Liver (tissue), 9 donors: ENCODE measurements around the gene NDUFAF5. TPM values are rescaled to one million over a fixed set of nuclear protein-coding genes. Genes with fewer than 3 reads are reported as not detected.

Source experiments
- DNase-seq: peaks from one replicate; pipeline ENCODE4 v3.0.0-alpha.2; 2017; ENCODE audit warnings: low spot score
- H3K27ac ChIP-seq, 2 donors: one replicate each; pipeline ENCODE4 v1.7.0; 2013; ENCODE audit warnings: inconsistent platforms in 2 of 2, low read length in 2 of 2, control low read depth in 1 of 2, low read depth in 1 of 2, mild to moderate bottlenecking in 1 of 2
- H3K27me3 ChIP-seq, 4 donors: one replicate each; pipeline versions ENCODE4 v1.6.1 to v1.7.0; 2013; ENCODE audit warnings: low read length in 3 of 4, inconsistent platforms in 1 of 4, mild to moderate bottlenecking in 1 of 4, moderate library complexity in 1 of 4; ENCODE audit not compliant: control insufficient read depth in 4 of 4, insufficient read depth in 4 of 4
- H3K36me3 ChIP-seq, 4 donors: one replicate each; pipeline versions ENCODE4 v1.6.1 to v1.7.0; 2013; ENCODE audit warnings: low read length in 3 of 4, mild to moderate bottlenecking in 3 of 4, low read depth in 1 of 4, moderate library complexity in 1 of 4; ENCODE audit not compliant: control insufficient read depth in 4 of 4, insufficient read depth in 3 of 4
- H3K4me1 ChIP-seq, 4 donors: one replicate each; pipeline versions ENCODE4 v1.6.1 to v1.7.0; 2013; ENCODE audit warnings: low read length in 3 of 4, mild to moderate bottlenecking in 3 of 4, moderate library complexity in 1 of 4; ENCODE audit not compliant: control insufficient read depth in 4 of 4, insufficient read depth in 4 of 4
- H3K4me3 ChIP-seq, 3 donors: one replicate each; pipeline versions ENCODE4 v1.6.1 to v1.7.0; 2013; ENCODE audit warnings: low read length in 3 of 3, control low read depth in 1 of 3, low read depth in 1 of 3, mild to moderate bottlenecking in 1 of 3
- H3K9ac ChIP-seq, 2 donors: one replicate each; pipeline ENCODE4 v1.7.0; 2013; ENCODE audit warnings: low read length in 2 of 2, mild to moderate bottlenecking in 2 of 2, moderate library complexity in 2 of 2, control low read depth in 1 of 2, low read depth in 1 of 2
- H3K9me3 ChIP-seq, 4 donors: one replicate each; pipeline versions ENCODE4 v1.6.1 to v1.7.0; 2013; ENCODE audit warnings: low read length in 3 of 4; ENCODE audit not compliant: control insufficient read depth in 4 of 4
- ATF3 ChIP-seq: IDR thresholded peaks from 2 replicates; pipeline ENCODE4 v1.6.1; 2016; ENCODE audit warnings: antibody characterized with exemption
- CTCF ChIP-seq: fragments of 150-350 bp; IDR thresholded peaks from 2 replicates; pipeline ENCODE4 v1.5.1; 2017; ENCODE audit warnings: improper control_type of control experiment, low read depth, low read length; ENCODE audit not compliant: missing input control
- EGR1 ChIP-seq, 2 donors: IDR thresholded peaks; 2 replicates each; pipeline ENCODE4 v1.6.1; 2016 to 2018; ENCODE audit warnings: antibody characterized with exemption in 2 of 2, low read depth in 2 of 2
- FOXA1 ChIP-seq: IDR thresholded peaks from 2 replicates; pipeline ENCODE4 v1.6.1; 2016; ENCODE audit warnings: antibody characterized with exemption
- FOXA2 ChIP-seq: IDR thresholded peaks from 2 replicates; pipeline ENCODE4 v1.6.1; 2016; ENCODE audit warnings: antibody characterized with exemption
- GABPA ChIP-seq, 2 donors: IDR thresholded peaks in 1 of 2; conservative IDR thresholded peaks in 1 of 2; 2 replicates each; pipeline ENCODE4 v1.6.1; 2016; ENCODE audit warnings: antibody characterized with exemption in 2 of 2, mild to moderate bottlenecking in 1 of 2, moderate library complexity in 1 of 2
- HNF4A ChIP-seq, 2 donors: conservative IDR thresholded peaks; 2 replicates each; pipeline ENCODE4 v1.6.1; 2016; ENCODE audit warnings: antibody characterized with exemption in 2 of 2, mild to moderate bottlenecking in 2 of 2
- HNF4G ChIP-seq: IDR thresholded peaks from 2 replicates; pipeline ENCODE4 v1.6.1; 2016; ENCODE audit warnings: antibody characterized with exemption
- JUND ChIP-seq, 2 donors: IDR thresholded peaks; 2 replicates each; pipeline ENCODE4 v1.6.1; 2016; ENCODE audit warnings: antibody characterized with exemption in 2 of 2
- NR2F2 ChIP-seq: IDR thresholded peaks from 2 replicates; pipeline ENCODE4 v1.6.1; 2016; ENCODE audit warnings: antibody characterized with exemption
- RAD21 ChIP-seq, 2 donors: IDR thresholded peaks; 2 replicates each; pipeline ENCODE4 v1.6.1; 2016; ENCODE audit warnings: antibody characterized with exemption in 2 of 2, mild to moderate bottlenecking in 2 of 2
- RXRA ChIP-seq, 2 donors: IDR thresholded peaks; 2 replicates each; pipeline ENCODE4 v1.6.1; 2017 to 2018; ENCODE audit warnings: antibody characterized with exemption in 2 of 2, mild to moderate bottlenecking in 1 of 2
- SP1 ChIP-seq: IDR thresholded peaks from 2 replicates; pipeline ENCODE4 v1.6.1; 2018; ENCODE audit warnings: antibody characterized with exemption, mild to moderate bottlenecking
- TAF1 ChIP-seq: conservative IDR thresholded peaks from 2 replicates; pipeline ENCODE4 v1.6.1; 2016; ENCODE audit warnings: antibody characterized with exemption, mild to moderate bottlenecking
- WGBS: extraction: QIAGEN DNeasy Blood & Tissue Kit; methylation state at CpG from one replicate; pipeline ENCODE4 v1.1.7; 2013; 5-methylcytosine and 5-hydroxymethylcytosine counted together
- polyA plus RNA-seq, 2 donors: library from polyadenylated mRNA; stranded (reverse) in 1 of 2; unstranded in 1 of 2; fragments of 200-250 nt in 1 of 2; fragments of >200 nt in 1 of 2; fragmentation: Nextera tagmentation in 1 of 2; extraction: Ambion mirVana in 1 of 2; gene quantifications; one replicate each; pipeline versions ENCODE4 v1.2.1 to v1.2.3, GENCODE V29; 2013 to 2015
- total RNA-seq, 2 donors: library from RNA; depleted of rRNA; stranded (reverse); fragments of >200 nt; gene quantifications; one replicate each; pipeline ENCODE4 v1.2.3, GENCODE V29; 2014
- TF ChIP-seq, protein P1 (sequence below): IDR thresholded peaks from 2 replicates; pipeline ENCODE4 v1.6.1; 2016; ENCODE audit warnings: antibody characterized with exemption
- TF ChIP-seq, protein P2 (sequence below): IDR thresholded peaks from 2 replicates; pipeline ENCODE4 v1.6.1; 2016; ENCODE audit warnings: antibody characterized with exemption, mild to moderate bottlenecking
- TF ChIP-seq, protein P3 (sequence below): IDR thresholded peaks from 2 replicates; pipeline ENCODE4 v1.6.1; 2016; ENCODE audit warnings: antibody characterized with exemption
- donor health status: healthy.
- donor health status: healthy.
- donor health status: healthy.
- donor health status: healthy.
- donor health status: healthy.

The NDUFAF5 gene
- total and polyA plus RNA-seq, 4 donors = 6.6 to 15.9 (median 12.3) TPM

DNA sequence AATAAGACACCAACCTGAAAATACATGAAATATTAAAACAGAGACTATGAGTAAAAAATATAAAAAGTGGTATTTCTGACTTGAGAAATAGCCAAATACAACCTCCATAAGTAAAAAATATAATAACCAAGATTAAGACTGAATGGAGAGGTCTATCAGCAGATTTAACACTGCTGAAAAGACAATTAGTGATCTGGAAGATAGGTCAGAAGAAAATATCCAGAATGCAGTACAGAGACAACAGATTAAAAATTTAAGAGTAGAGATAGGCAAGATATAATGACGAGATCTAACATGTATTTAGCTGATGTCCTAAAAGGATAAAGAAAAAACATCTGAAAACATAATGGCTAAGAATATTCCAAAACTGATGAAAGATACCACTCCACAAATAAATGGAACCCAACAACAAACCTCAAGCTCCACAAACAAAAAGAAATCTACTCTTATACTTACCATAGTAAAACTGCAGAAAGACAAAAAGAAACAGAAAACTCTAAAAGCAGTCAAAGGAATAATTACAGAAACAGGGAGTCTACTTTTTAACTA lies 18.9 kb upstream of the NDUFAF5 start:
- TF ChIP-seq JUND (IDR thresholded peaks at IDR 0.05) (no peak), SP1 (no peak), HNF4G (no peak), EGR1 (IDR thresholded peaks at IDR 0.05; ENCODE audit: low read depth in 2 of 2) (no peak)
- no peak for DNase-seq
- no peak overlapping the region for H3K9ac ChIP-seq
- H3K4me3 ChIP-seq = no peak overlapping the region
- no peaks in the 10 kb centered on the region for H3K4me1 ChIP-seq
- H3K27ac ChIP-seq = no peak overlapping the region
- WGBS = 100% methylated on average over 1 of the region's 1 CpG
- no peaks in the 10 kb centered on the region for H3K27me3 ChIP-seq
- H3K36me3 ChIP-seq = peaks cover 9 to 48% (median 33%) of the 10 kb centered on the region in 4 donors
- no peaks in the 10 kb centered on the region for H3K9me3 ChIP-seq

GRCh38 chr20:13770141-13770540 lies 14.7 kb upstream of the NDUFAF5 start:
- Histone ChIP-seq H3K9me3 (no peaks in the 10 kb centered on the region), H3K9ac (no peak overlapping the region), H3K27me3 (no peaks in the 10 kb centered on the region), H3K27ac (no peak overlapping the region), H3K4me3 (no peak overlapping the region), H3K4me1 (no peaks in the 10 kb centered on the region), H3K36me3 (peaks cover 4 to 57% (median 44%) of the 10 kb centered on the region in 4 donors)
- WGBS = 93% methylated on average over 5 of the region's 5 CpGs
- TF ChIP-seq HNF4G (no peak), NR2F2 (no peak), RAD21 (IDR thresholded peaks at IDR 0.05) (no peak), EGR1 (IDR thresholded peaks at IDR 0.05; ENCODE audit: low read depth in 2 of 2) (no peak), GABPA (IDR thresholded peaks at IDR 0.05 in 1 of 2, conservative IDR thresholded peaks at IDR 0.05 in 1 of 2) (no peak), RXRA (IDR thresholded peaks at IDR 0.05) (no peak), FOXA1 (no peak), JUND (IDR thresholded peaks at IDR 0.05) (no peak), TAF1 (no peak), ATF3 (no peak), SP1 (no peak), CTCF (no peak), FOXA2 (no peak), HNF4A (conservative IDR thresholded peaks at IDR 0.05) (no peak)
- TF ChIP-seq, protein P1, sequence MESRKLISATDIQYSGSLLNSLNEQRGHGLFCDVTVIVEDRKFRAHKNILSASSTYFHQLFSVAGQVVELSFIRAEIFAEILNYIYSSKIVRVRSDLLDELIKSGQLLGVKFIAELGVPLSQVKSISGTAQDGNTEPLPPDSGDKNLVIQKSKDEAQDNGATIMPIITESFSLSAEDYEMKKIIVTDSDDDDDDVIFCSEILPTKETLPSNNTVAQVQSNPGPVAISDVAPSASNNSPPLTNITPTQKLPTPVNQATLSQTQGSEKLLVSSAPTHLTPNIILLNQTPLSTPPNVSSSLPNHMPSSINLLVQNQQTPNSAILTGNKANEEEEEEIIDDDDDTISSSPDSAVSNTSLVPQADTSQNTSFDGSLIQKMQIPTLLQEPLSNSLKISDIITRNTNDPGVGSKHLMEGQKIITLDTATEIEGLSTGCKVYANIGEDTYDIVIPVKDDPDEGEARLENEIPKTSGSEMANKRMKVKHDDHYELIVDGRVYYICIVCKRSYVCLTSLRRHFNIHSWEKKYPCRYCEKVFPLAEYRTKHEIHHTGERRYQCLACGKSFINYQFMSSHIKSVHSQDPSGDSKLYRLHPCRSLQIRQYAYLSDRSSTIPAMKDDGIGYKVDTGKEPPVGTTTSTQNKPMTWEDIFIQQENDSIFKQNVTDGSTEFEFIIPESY = no peak
- TF ChIP-seq, protein P2, sequence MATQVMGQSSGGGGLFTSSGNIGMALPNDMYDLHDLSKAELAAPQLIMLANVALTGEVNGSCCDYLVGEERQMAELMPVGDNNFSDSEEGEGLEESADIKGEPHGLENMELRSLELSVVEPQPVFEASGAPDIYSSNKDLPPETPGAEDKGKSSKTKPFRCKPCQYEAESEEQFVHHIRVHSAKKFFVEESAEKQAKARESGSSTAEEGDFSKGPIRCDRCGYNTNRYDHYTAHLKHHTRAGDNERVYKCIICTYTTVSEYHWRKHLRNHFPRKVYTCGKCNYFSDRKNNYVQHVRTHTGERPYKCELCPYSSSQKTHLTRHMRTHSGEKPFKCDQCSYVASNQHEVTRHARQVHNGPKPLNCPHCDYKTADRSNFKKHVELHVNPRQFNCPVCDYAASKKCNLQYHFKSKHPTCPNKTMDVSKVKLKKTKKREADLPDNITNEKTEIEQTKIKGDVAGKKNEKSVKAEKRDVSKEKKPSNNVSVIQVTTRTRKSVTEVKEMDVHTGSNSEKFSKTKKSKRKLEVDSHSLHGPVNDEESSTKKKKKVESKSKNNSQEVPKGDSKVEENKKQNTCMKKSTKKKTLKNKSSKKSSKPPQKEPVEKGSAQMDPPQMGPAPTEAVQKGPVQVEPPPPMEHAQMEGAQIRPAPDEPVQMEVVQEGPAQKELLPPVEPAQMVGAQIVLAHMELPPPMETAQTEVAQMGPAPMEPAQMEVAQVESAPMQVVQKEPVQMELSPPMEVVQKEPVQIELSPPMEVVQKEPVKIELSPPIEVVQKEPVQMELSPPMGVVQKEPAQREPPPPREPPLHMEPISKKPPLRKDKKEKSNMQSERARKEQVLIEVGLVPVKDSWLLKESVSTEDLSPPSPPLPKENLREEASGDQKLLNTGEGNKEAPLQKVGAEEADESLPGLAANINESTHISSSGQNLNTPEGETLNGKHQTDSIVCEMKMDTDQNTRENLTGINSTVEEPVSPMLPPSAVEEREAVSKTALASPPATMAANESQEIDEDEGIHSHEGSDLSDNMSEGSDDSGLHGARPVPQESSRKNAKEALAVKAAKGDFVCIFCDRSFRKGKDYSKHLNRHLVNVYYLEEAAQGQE = no peak
- TF ChIP-seq, protein P3, sequence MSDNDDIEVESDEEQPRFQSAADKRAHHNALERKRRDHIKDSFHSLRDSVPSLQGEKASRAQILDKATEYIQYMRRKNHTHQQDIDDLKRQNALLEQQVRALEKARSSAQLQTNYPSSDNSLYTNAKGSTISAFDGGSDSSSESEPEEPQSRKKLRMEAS = no peak
- DNase-seq = no peak
